ENCODE measurements around the gene SCARF2.

SCARF2 gene

DNA sequence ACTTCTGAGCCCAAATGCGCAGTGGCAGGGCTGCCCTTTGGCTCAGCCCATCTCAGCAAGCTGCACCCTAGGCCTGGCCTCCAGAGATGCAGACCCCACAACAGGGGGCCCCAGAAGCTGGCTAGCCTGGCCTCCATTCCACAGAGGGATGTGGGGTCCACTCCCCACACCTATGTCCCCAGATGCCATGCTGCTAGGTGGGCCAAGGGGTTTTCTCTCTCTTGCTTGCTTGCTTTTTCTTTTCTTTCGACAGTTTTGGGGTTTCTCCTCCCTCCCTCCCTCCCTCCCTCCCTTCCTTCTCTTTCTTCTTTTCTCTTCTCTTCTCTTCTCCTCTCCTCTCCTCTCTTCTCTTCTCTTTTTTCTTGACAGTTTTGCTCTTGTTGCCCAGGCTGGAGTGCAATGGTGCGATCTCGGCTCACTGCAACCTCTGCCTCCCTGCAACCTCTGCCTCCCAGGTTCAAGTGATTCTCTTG lies 9.6 kb downstream of the SCARF2 start:
- no peaks in the 10 kb centered on the region for H3K4me1 ChIP-seq (ENCODE audit: insufficient read depth, poor library complexity, severe bottlenecking)
- H3K27me3 ChIP-seq (ENCODE audit: insufficient read depth, poor library complexity, severe bottlenecking), result no peaks in the 10 kb centered on the region
- H3K9me3 ChIP-seq (ENCODE audit: severe bottlenecking), result no peaks in the 10 kb centered on the region
- peak; percentile 25 for DNase-seq (ENCODE audit: low spot score)
- 0 out of 2 replicates have a peak, but pooled peaks cover 3% of the 10 kb centered on the region for H3K36me3 ChIP-seq (ENCODE audit: low read depth)
- ATAC-seq (ENCODE audit: low read depth), result no peak
- TF ChIP-seq, protein P1, sequence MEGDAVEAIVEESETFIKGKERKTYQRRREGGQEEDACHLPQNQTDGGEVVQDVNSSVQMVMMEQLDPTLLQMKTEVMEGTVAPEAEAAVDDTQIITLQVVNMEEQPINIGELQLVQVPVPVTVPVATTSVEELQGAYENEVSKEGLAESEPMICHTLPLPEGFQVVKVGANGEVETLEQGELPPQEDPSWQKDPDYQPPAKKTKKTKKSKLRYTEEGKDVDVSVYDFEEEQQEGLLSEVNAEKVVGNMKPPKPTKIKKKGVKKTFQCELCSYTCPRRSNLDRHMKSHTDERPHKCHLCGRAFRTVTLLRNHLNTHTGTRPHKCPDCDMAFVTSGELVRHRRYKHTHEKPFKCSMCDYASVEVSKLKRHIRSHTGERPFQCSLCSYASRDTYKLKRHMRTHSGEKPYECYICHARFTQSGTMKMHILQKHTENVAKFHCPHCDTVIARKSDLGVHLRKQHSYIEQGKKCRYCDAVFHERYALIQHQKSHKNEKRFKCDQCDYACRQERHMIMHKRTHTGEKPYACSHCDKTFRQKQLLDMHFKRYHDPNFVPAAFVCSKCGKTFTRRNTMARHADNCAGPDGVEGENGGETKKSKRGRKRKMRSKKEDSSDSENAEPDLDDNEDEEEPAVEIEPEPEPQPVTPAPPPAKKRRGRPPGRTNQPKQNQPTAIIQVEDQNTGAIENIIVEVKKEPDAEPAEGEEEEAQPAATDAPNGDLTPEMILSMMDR (IDR thresholded peaks at IDR 0.05; ENCODE audit: poor library complexity, severe bottlenecking), result no peak
- no peak overlapping the region for H3K27ac ChIP-seq (ENCODE audit: poor library complexity, severe bottlenecking)
- no peak overlapping the region for H3K4me3 ChIP-seq (ENCODE audit: severe bottlenecking)

DNA sequence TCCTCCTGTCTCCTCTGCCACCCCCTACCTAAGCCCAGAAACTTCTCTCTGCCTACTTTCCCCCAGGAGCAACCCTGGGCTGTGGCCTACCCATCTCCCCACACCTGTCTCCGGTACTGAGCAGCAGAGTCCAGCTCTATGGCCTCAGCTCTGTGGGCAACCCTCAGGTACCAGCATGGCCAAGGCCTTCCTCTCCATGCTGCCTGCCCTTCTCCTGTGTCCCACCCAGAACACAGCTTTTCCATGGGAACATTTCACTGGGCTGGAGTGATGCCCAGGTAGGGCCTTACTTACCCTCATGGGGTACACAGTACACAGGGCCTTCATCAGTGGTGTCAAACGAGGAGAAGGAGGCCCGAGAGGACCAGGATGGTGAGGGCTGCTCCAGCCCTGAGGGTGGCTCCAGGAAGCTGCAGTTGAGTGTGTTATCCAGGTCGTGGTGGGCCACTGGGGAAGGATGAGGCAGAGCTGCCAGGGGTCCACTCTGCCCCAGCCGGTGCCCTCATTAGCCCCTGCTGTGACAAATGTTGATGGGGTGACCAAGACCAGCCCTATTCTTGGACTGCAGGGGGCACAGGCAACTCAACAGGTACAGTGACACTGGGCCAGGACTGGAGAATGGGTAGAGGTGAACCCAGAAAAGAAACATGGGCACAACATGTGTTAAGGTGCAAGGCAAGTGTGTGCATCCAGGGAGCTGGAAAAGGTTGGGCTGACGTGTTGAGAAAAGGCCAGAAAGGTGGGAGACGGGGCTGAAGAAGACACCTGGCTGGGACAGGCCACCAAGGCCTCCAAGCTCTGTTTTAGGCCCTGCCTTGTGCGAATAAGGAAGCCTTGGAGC lies 10.3 kb downstream of the SCARF2 start:
- no peaks in the 10 kb centered on the region for H3K27me3 ChIP-seq (ENCODE audit: insufficient read depth, poor library complexity, severe bottlenecking)
- H3K27ac ChIP-seq (ENCODE audit: poor library complexity, severe bottlenecking), result no peak overlapping the region
- H3K4me1 ChIP-seq (ENCODE audit: insufficient read depth, poor library complexity, severe bottlenecking), result no peaks in the 10 kb centered on the region
- H3K9me3 ChIP-seq (ENCODE audit: severe bottlenecking), result no peaks in the 10 kb centered on the region
- H3K36me3 ChIP-seq (ENCODE audit: low read depth), result 0 out of 2 replicates have a peak, but pooled peaks cover 3% of the 10 kb centered on the region
- peak; percentile 51 for DNase-seq (ENCODE audit: low spot score)
- no peak overlapping the region for H3K4me3 ChIP-seq (ENCODE audit: severe bottlenecking)
- ATAC-seq (ENCODE audit: low read depth), result no peak
- TF ChIP-seq, protein P1 (IDR thresholded peaks at IDR 0.05; ENCODE audit: poor library complexity, severe bottlenecking), result no peak

GRCh38 chr22:20426259-20426615 lies 11.4 kb downstream of the SCARF2 start:
- Histone ChIP-seq H3K9me3 (ENCODE audit: severe bottlenecking) (no peaks in the 10 kb centered on the region), H3K4me1 (ENCODE audit: insufficient read depth, poor library complexity, severe bottlenecking) (no peaks in the 10 kb centered on the region), H3K4me3 (ENCODE audit: severe bottlenecking) (no peak overlapping the region), H3K36me3 (ENCODE audit: low read depth) (0 out of 2 replicates have a peak, but pooled peaks cover 3% of the 10 kb centered on the region), H3K27me3 (ENCODE audit: insufficient read depth, poor library complexity, severe bottlenecking) (no peaks in the 10 kb centered on the region), H3K27ac (ENCODE audit: poor library complexity, severe bottlenecking) (no peak overlapping the region)
- TF ChIP-seq, protein P1 (IDR thresholded peaks at IDR 0.05; ENCODE audit: poor library complexity, severe bottlenecking), result no peak
- ATAC-seq (ENCODE audit: low read depth) (no peak), DNase-seq (ENCODE audit: low spot score) (no peak)

DNA sequence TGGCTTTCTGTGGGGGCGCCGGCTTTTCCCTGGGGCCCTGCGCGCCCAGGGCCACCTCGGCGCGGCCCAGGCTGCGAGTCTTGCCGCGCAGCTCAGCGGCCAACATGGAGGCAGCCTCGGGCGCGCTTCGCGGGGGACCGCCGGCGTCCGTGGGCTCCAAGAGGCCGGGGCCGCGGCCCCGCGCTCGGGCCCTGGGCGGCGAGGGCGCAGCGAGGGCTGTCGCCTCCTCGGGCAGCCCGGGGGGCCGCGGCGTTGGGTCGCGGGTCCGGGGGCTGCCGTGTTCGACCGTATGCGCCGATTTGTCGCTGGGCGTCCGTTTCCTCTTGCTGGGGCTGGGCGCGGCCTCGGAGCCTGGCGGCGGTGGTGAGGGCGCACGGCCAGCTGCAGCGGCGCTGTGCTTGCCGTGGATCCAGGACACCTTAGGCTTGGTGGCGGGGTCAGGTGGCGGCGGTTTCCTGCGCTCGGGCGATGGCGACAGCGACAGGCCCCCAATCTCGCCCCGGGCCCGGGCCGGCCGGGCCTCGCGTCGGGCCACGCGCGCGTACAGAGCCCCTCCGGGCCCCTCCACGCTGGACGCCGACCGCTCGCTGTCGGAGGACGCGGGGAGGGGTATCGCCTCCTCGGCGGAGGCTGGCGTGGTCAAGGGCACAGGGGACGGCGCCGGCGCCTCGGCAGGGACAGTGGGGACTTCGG lies 11.9 kb downstream of the SCARF2 start:
- no peaks in the 10 kb centered on the region for H3K27me3 ChIP-seq (ENCODE audit: insufficient read depth, poor library complexity, severe bottlenecking)
- 0 out of 2 replicates have a peak, but pooled peaks cover 3% of the 10 kb centered on the region for H3K36me3 ChIP-seq (ENCODE audit: low read depth)
- H3K4me1 ChIP-seq (ENCODE audit: insufficient read depth, poor library complexity, severe bottlenecking), result no peaks in the 10 kb centered on the region
- ATAC-seq (ENCODE audit: low read depth) (no peak), DNase-seq (ENCODE audit: low spot score) (no peak)
- TF ChIP-seq, protein P1 (IDR thresholded peaks at IDR 0.05; ENCODE audit: poor library complexity, severe bottlenecking), result no peak
- H3K9me3 ChIP-seq (ENCODE audit: severe bottlenecking), result no peaks in the 10 kb centered on the region
- no peak overlapping the region for H3K4me3 ChIP-seq (ENCODE audit: severe bottlenecking)
- H3K27ac ChIP-seq (ENCODE audit: poor library complexity, severe bottlenecking), result no peak overlapping the region
